PC-3 (cell line): Measurements from ENCODE around the gene CDC16.

Source experiments
- EZH2 ChIP-seq: fragments of 300-600 bp; sonication (generic); IDR thresholded peaks from one replicate; pipeline ENCODE4 v1.6.1; 2017; ENCODE audit warnings: antibody characterized with exemption, mild to moderate bottlenecking, low read length; ENCODE audit not compliant: unreplicated experiment
- EZH2phosphoT487 ChIP-seq: fragments of 300-600 bp; sonication (generic); IDR thresholded peaks from 2 replicates; pipeline ENCODE4 v1.6.1; 2018; ENCODE audit warnings: mild to moderate bottlenecking, antibody characterized with exemption, low read length, borderline replicate concordance
- TF ChIP-seq, protein P1 (sequence below): fragments of 300-600 bp; sonication (generic); conservative IDR thresholded peaks from 2 replicates; pipeline ENCODE4 v1.5.1; 2017; ENCODE audit warnings: antibody characterized with exemption, low read depth, mild to moderate bottlenecking, low read length

- TF ChIP-seq, protein P1, sequence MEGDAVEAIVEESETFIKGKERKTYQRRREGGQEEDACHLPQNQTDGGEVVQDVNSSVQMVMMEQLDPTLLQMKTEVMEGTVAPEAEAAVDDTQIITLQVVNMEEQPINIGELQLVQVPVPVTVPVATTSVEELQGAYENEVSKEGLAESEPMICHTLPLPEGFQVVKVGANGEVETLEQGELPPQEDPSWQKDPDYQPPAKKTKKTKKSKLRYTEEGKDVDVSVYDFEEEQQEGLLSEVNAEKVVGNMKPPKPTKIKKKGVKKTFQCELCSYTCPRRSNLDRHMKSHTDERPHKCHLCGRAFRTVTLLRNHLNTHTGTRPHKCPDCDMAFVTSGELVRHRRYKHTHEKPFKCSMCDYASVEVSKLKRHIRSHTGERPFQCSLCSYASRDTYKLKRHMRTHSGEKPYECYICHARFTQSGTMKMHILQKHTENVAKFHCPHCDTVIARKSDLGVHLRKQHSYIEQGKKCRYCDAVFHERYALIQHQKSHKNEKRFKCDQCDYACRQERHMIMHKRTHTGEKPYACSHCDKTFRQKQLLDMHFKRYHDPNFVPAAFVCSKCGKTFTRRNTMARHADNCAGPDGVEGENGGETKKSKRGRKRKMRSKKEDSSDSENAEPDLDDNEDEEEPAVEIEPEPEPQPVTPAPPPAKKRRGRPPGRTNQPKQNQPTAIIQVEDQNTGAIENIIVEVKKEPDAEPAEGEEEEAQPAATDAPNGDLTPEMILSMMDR: no peak
- TF ChIP-seq EZH2phosphoT487 (no peak), EZH2 (no peak)
Measured at GRCh38 chr13:114257014-114257413, 22.3 kb downstream of the CDC16 start.
